Subcutaneous adipose tissue (tissue), 4 donors: ENCODE data around the gene SOCS7. TPM values are rescaled to one million over a fixed set of nuclear protein-coding genes. Genes with fewer than 3 reads are reported as not detected.

Experiments
- CTCF ChIP-seq: fragments of 450-650 bp; IDR thresholded peaks from one replicate; pipeline ENCODE4 v1.5.1; 2016; ENCODE audit warnings: low read depth, mild to moderate bottlenecking, control low read depth, antibody characterized with exemption, moderate library complexity
- total RNA-seq, 4 donors: library from RNA; depleted of rRNA; stranded (reverse); fragments of >200 nt; gene quantifications; one replicate each; pipeline ENCODE4 v1.1.0, GENCODE V29; 2016

The SOCS7 gene
- total RNA-seq, 4 donors from 2014 or later = 5.5 to 20.9 (median 8.8) TPM

GRCh38 chr17:38345743-38346142, 5.9 kb upstream of the SOCS7 start:
- no peak for TF ChIP-seq CTCF

GRCh38 chr17:38349097-38349730, 2.4 kb upstream of the SOCS7 start:
- no peak for TF ChIP-seq CTCF

- no peak for TF ChIP-seq CTCF
Measured at GRCh38 chr17:38350035-38350434, 1.6 kb upstream of the SOCS7 start.

- no peak for TF ChIP-seq CTCF
Measured at GRCh38 chr17:38352245-38353085, 821 bp downstream of the SOCS7 start.

GRCh38 chr17:38353086-38353604, 1.5 kb downstream of the SOCS7 start:
- no peak for TF ChIP-seq CTCF

- TF ChIP-seq CTCF = no peak
Measured at GRCh38 chr17:38353668-38354067, 2.0 kb downstream of the SOCS7 start.

GRCh38 chr17:38354466-38354865, 2.8 kb downstream of the SOCS7 start:
- TF ChIP-seq CTCF = no peak
